ENCODE results near the gene HSPB1. TPM values are rescaled to one million over a fixed set of nuclear protein-coding genes. Genes with fewer than 3 reads are reported as not detected.
"Not testable (repeated sequence)": the region's sequence is repeated elsewhere in the genome, so short reads cannot be mapped to it uniquely, and the experiment has no call there.

Gene HSPB1
- total and polyA plus RNA-seq, 2 experiments from 2014 or later: 186 to 1,525 TPM

- Histone ChIP-seq H3K27ac (peak overlapping the region; percentile 90), H3K27me3 (no peaks in the 10 kb centered on the region), H3K4me1 (ENCODE audit: insufficient read depth) (peaks cover 17% of the 10 kb centered on the region), H3K9me2 (replicated peaks; ENCODE audit: insufficient read depth) (no peaks in the 10 kb centered on the region), H3K9me3 (ENCODE audit: low read depth) (no peaks in the 10 kb centered on the region), H4K20me1 (ENCODE audit: insufficient read depth, poor library complexity, severe bottlenecking) (no peaks in the 10 kb centered on the region), H2AFZ (peak overlapping the region; percentile 24), H3K79me2 (no peaks in the 10 kb centered on the region), H3K36me3 (replicated peaks; ENCODE audit: insufficient read depth, low read depth) (no peaks in the 10 kb centered on the region), H3K4me3 (no peak overlapping the region), H3K4me2 (peak overlapping the region; percentile 61)
- TF ChIP-seq, protein P1, sequence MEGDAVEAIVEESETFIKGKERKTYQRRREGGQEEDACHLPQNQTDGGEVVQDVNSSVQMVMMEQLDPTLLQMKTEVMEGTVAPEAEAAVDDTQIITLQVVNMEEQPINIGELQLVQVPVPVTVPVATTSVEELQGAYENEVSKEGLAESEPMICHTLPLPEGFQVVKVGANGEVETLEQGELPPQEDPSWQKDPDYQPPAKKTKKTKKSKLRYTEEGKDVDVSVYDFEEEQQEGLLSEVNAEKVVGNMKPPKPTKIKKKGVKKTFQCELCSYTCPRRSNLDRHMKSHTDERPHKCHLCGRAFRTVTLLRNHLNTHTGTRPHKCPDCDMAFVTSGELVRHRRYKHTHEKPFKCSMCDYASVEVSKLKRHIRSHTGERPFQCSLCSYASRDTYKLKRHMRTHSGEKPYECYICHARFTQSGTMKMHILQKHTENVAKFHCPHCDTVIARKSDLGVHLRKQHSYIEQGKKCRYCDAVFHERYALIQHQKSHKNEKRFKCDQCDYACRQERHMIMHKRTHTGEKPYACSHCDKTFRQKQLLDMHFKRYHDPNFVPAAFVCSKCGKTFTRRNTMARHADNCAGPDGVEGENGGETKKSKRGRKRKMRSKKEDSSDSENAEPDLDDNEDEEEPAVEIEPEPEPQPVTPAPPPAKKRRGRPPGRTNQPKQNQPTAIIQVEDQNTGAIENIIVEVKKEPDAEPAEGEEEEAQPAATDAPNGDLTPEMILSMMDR (IDR thresholded peaks at IDR 0.05; ENCODE audit: poor library complexity): peak; percentile 98
- no peak for TF ChIP-seq EZH2phosphoT487 (IDR thresholded peaks at IDR 0.05; ENCODE audit: low read depth, severe bottlenecking, unreplicated experiment)
- WGBS (ENCODE audit: low lambda C conversion rate, missing lambda C conversion rate): 26% methylated on average over 29 of the region's 30 CpGs
- DNase-seq (ENCODE audit: low spot score): peak; percentile 93
Measured at GRCh38 chr7:76291351-76292212, 10.9 kb upstream of the HSPB1 start.

GRCh38 chr7:76292213-76292573, 10.3 kb upstream of the HSPB1 start:
- TF ChIP-seq, protein P1 (IDR thresholded peaks at IDR 0.05; ENCODE audit: poor library complexity): no peak
- no peak for TF ChIP-seq EZH2 (IDR thresholded peaks at IDR 0.05; ENCODE audit: borderline replicate concordance)
- no peak for TF ChIP-seq EZH2phosphoT487 (IDR thresholded peaks at IDR 0.05; ENCODE audit: low read depth, severe bottlenecking, unreplicated experiment)
- Histone ChIP-seq H3K4me3 (no peak overlapping the region), H3K36me3 (replicated peaks; ENCODE audit: insufficient read depth, low read depth) (no peaks in the 10 kb centered on the region), H3K9me2 (replicated peaks; ENCODE audit: insufficient read depth) (no peaks in the 10 kb centered on the region), H3K79me2 (no peaks in the 10 kb centered on the region), H3K4me1 (ENCODE audit: insufficient read depth) (peaks cover 17% of the 10 kb centered on the region), H2AFZ (peak overlapping the region; percentile 24), H4K20me1 (ENCODE audit: insufficient read depth, poor library complexity, severe bottlenecking) (no peaks in the 10 kb centered on the region), H3K9me3 (ENCODE audit: low read depth) (no peaks in the 10 kb centered on the region), H3K4me2 (peak overlapping the region; percentile 61), H3K27ac (peak overlapping the region; percentile 90), H3K27me3 (no peaks in the 10 kb centered on the region)
- WGBS (ENCODE audit: low lambda C conversion rate, missing lambda C conversion rate): 48% methylated on average over 5 of the region's 5 CpGs
- DNase-seq (ENCODE audit: low spot score): no peak

- H3K4me3 ChIP-seq; H3K9me2 ChIP-seq (replicated peaks; ENCODE audit: insufficient read depth); H3K27me3 ChIP-seq; H3K79me2 ChIP-seq; H3K4me2 ChIP-seq; H3K36me3 ChIP-seq (replicated peaks; ENCODE audit: insufficient read depth, low read depth); H3K9me3 ChIP-seq (ENCODE audit: low read depth); H2AFZ ChIP-seq; H4K20me1 ChIP-seq (ENCODE audit: insufficient read depth, poor library complexity, severe bottlenecking); DNase-seq (ENCODE audit: low spot score): not testable (repeated sequence)
- H3K4me1 ChIP-seq (ENCODE audit: insufficient read depth): peaks cover 17% of the 10 kb centered on the region
- WGBS (ENCODE audit: low lambda C conversion rate, missing lambda C conversion rate): 89% methylated on average over 5 of the region's 5 CpGs
- H3K27ac ChIP-seq: peak overlapping the region; percentile 90
Measured at GRCh38 chr7:76292911-76293310, 9.6 kb upstream of the HSPB1 start.

DNA sequence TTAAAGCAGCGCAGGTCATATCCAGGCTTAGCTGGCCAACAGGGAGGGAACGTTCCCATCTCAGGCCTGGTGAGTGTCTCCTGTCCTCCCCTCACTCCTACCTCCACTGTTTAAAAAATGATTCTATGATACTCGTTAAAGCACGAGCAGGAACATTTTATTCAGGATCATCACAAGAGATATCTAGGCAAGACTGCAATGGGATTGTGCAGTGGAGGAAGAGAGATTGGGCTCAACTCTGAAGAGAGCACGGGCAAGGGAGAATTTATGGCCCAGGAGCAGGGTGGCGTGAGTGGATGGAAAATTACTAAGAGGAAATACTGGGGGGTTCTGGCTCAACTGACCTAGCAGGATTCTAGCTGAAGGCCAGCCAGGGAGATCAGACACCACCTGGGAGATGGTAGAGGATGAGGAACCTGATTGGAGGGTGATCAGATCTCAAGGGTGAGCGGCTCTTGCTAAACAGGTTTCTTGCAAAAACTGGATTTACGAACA, 9.0 kb upstream of the HSPB1 start:
- Histone ChIP-seq H3K27ac (peak overlapping the region; percentile 90), H3K4me1 (ENCODE audit: insufficient read depth) (peaks cover 17% of the 10 kb centered on the region), H3K9me2 (replicated peaks; ENCODE audit: insufficient read depth) (no peaks in the 10 kb centered on the region), H3K4me3 (no peak overlapping the region), H3K9me3 (ENCODE audit: low read depth) (no peaks in the 10 kb centered on the region), H3K4me2 (peak overlapping the region; percentile 67), H4K20me1 (ENCODE audit: insufficient read depth, poor library complexity, severe bottlenecking) (no peaks in the 10 kb centered on the region), H3K79me2 (no peaks in the 10 kb centered on the region), H3K27me3 (no peaks in the 10 kb centered on the region), H3K36me3 (replicated peaks; ENCODE audit: insufficient read depth, low read depth) (no peaks in the 10 kb centered on the region), H2AFZ (no peak overlapping the region)
- no peak for DNase-seq (ENCODE audit: low spot score)
- TF ChIP-seq EZH2 (IDR thresholded peaks at IDR 0.05; ENCODE audit: borderline replicate concordance) (no peak), EZH2phosphoT487 (IDR thresholded peaks at IDR 0.05; ENCODE audit: low read depth, severe bottlenecking, unreplicated experiment) (no peak)
- 78% methylated on average over 8 of the region's 8 CpGs for WGBS (ENCODE audit: low lambda C conversion rate, missing lambda C conversion rate)

All from hepatocyte (in vitro differentiated cells).